Uterus (tissue), 4 donors: ENCODE measurements around the gene ALG1. TPM values are rescaled to one million over a fixed set of nuclear protein-coding genes. Genes with fewer than 3 reads are reported as not detected.

ENCODE experiments used
- DNase-seq, 2 donors: peaks; one replicate each; pipeline ENCODE4 v3.0.0-alpha.2; 2019 to 2020
- H3K27ac ChIP-seq, 2 donors: fragments of 200-600 bp; sonication (generic); 1 replicate in 1 of 2; 2 replicates in 1 of 2; pipeline ENCODE4 v1.5.1; 2016 to 2018
- H3K27me3 ChIP-seq, 2 donors: fragments of 200-600 bp; sonication (generic); one replicate each; pipeline ENCODE4 v1.5.1; 2018 to 2019; ENCODE audit warnings: control low read depth in 1 of 2
- H3K36me3 ChIP-seq, 2 donors: fragments of 200-600 bp; sonication (generic); one replicate each; pipeline ENCODE4 v1.5.1; 2019; ENCODE audit warnings: control low read depth in 1 of 2
- H3K4me1 ChIP-seq, 2 donors: fragments of 200-600 bp; sonication (generic); one replicate each; pipeline ENCODE4 v1.5.1; 2018 to 2019; ENCODE audit warnings: control low read depth in 1 of 2
- H3K4me3 ChIP-seq, 2 donors: fragments of 200-600 bp; sonication (generic); 1 replicate in 1 of 2; 2 replicates in 1 of 2; pipeline ENCODE4 v1.5.1; 2018 to 2019; ENCODE audit warnings: mild to moderate bottlenecking in 1 of 2
- H3K9me3 ChIP-seq, 2 donors: fragments of 200-600 bp; sonication (generic); one replicate each; pipeline ENCODE4 v1.5.1; 2019; ENCODE audit warnings: control low read depth in 1 of 2
- POLR2A ChIP-seq, 2 donors: fragments of 450-650 bp; IDR thresholded peaks; one replicate each; pipeline ENCODE4 v1.6.1; 2016; ENCODE audit warnings: antibody characterized with exemption in 2 of 2, mild to moderate bottlenecking in 1 of 2, moderate library complexity in 1 of 2
- intact Hi-C: fragments of 100-400 bp; cut with DNase I; formaldehyde crosslinking; loops from one replicate; pipeline ENCODE4 v1.15.1; 2023; ENCODE audit warnings: low total_unique reads
- total RNA-seq, 4 donors: library from RNA; depleted of rRNA in 3 of 4; stranded (reverse); fragments of >200 nt in 3 of 4; gene quantifications; one replicate each; pipeline versions ENCODE4 v1.1.0 to v1.2.4, GENCODE V29; 2014 to 2023
- TF ChIP-seq, protein P1 (sequence below), 4 experiments: fragments of 200-600 bp in 2 of 4; fragments of 450-650 bp in 2 of 4; sonication (generic) in 2 of 4; IDR thresholded peaks; one replicate each; pipeline ENCODE4 v1.5.1; 2016 to 2019; ENCODE audit warnings: antibody characterized with exemption in 4 of 4, mild to moderate bottlenecking in 2 of 4, moderate library complexity in 1 of 4
- donor health status: DM: yes; HTN: yes; CAD: no.

ALG1 gene
- total RNA-seq, 4 donors from 2014 or later, result 4.7 to 21.3 (median 10.9) TPM

DNA sequence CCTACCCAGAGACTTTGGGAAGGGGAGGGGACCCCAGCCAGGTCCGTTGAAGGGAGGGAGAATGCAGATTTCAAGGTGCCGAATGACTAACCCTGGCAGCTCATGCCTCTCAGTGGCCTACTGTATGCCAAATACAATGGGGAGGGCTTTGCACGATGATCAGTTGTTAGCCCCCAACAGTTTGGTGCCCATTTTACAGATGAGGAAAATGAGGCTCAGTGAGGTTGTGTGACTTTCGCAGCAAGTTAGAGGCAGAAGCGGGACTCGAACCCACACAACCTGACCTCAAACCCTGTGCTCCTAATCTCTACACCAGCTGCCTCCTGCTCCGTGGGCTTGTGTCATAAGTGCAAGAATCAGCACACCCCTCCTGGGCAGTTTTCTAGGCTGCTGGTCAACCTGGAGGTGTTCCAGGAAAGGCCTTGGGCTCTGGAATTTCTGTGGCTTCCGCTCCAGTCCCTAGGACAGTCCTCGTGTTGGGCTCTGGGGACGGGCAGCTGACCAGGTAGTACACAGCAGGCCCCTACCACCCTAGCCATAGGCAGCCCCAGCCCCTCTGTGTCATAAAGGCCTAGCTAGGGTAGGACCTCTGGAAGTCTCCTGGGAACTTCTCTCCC is 26.0 kb upstream of the ALG1 start:
- Histone ChIP-seq H3K36me3 (no peaks in the 10 kb centered on the region), H3K27me3 (no peaks in the 10 kb centered on the region), H3K4me1 (no peaks in the 10 kb centered on the region), H3K27ac (no peak overlapping the region), H3K4me3 (no peak overlapping the region), H3K9me3 (no peaks in the 10 kb centered on the region)
- intact Hi-C loops, result no loop called here
- no peak for TF ChIP-seq POLR2A (IDR thresholded peaks at IDR 0.05)
- TF ChIP-seq, protein P1, sequence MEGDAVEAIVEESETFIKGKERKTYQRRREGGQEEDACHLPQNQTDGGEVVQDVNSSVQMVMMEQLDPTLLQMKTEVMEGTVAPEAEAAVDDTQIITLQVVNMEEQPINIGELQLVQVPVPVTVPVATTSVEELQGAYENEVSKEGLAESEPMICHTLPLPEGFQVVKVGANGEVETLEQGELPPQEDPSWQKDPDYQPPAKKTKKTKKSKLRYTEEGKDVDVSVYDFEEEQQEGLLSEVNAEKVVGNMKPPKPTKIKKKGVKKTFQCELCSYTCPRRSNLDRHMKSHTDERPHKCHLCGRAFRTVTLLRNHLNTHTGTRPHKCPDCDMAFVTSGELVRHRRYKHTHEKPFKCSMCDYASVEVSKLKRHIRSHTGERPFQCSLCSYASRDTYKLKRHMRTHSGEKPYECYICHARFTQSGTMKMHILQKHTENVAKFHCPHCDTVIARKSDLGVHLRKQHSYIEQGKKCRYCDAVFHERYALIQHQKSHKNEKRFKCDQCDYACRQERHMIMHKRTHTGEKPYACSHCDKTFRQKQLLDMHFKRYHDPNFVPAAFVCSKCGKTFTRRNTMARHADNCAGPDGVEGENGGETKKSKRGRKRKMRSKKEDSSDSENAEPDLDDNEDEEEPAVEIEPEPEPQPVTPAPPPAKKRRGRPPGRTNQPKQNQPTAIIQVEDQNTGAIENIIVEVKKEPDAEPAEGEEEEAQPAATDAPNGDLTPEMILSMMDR (IDR thresholded peaks at IDR 0.05), result no peak
- DNase-seq, result no peak

DNA sequence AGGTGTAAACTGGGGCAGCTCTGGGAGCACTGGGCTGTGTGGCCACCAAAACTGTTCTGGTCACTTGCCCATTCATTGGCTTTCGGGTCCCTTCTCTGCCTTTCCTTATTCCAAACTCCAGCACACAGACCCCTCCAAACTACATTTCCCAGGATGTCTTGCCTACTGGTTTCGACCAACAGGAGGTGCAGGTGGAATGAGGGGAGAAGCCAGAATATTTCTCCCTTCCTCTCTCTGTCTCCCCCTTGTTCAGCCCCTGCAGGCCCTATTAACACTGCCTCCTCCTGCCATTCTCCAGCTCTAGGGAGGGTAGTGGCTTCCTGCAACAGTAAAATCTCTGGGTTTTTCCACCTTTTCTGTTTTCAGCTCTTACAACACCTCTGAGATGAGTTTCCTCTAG is 24.7 kb upstream of the ALG1 start:
- Histone ChIP-seq H3K4me3 (no peak overlapping the region), H3K9me3 (no peaks in the 10 kb centered on the region), H3K27me3 (no peaks in the 10 kb centered on the region), H3K4me1 (no peaks in the 10 kb centered on the region), H3K36me3 (no peaks in the 10 kb centered on the region), H3K27ac (no peak overlapping the region)
- no peak for DNase-seq
- TF ChIP-seq POLR2A (IDR thresholded peaks at IDR 0.05), result no peak
- TF ChIP-seq, protein P1 (IDR thresholded peaks at IDR 0.05), result no peak
- intact Hi-C loops, result no loop called here

DNA sequence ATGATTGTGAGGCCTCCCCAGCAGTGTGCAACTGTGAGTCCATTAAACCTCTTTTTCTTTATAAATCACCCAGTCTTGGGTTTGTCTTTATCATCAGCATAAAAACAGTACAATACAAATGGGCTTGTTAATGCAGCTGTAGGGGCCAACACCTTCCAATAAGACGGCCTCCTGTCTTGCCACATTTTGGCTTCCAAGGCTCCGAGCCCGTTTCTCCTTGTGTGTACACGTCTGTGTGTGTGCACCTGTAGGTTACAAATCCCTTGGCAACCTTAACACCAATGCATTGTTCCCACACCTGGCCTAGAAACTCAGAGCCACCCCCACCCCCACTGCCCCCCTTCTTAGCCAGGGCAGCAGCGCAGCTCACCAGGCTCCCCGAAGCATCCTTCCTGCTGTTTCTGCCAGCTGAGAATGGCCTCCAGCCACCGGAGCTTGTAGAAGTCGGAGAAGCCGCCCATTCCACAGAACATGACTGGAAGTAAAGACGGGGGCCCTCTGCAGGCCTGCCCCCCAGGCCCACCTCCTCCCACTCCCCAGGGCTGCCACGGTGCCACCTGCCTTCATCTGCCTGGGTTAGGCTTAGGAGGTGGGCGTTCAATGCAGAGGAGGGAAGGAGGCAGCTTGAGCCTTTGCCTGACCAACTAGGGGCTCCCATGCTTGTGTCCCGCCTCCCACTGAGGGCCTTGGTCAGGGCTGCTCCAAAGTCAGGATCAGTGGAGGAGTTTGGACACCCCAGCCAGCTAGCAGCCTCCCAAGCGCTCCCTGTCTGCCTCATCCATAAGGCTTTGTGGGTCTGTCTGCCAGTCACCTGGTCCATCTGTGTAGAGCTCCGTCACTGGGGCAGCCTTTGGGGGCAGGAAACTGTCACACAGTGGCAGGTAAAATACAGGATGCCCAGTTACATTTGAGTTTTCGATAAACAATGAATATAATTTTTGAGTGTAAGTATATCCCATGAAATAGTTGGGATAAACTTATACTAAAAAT is 16.5 kb upstream of the ALG1 start:
- intact Hi-C loops, result no loop called here
- no peaks in the 10 kb centered on the region for H3K4me1 ChIP-seq
- H3K9me3 ChIP-seq, result no peaks in the 10 kb centered on the region
- no peaks in the 10 kb centered on the region for H3K27me3 ChIP-seq
- TF ChIP-seq POLR2A (IDR thresholded peaks at IDR 0.05), result no peak
- TF ChIP-seq, protein P1 (IDR thresholded peaks at IDR 0.05), result no peak
- H3K27ac ChIP-seq, result no peak overlapping the region
- H3K4me3 ChIP-seq, result no peak overlapping the region
- no peak for DNase-seq
- H3K36me3 ChIP-seq, result no peaks in the 10 kb centered on the region

DNA sequence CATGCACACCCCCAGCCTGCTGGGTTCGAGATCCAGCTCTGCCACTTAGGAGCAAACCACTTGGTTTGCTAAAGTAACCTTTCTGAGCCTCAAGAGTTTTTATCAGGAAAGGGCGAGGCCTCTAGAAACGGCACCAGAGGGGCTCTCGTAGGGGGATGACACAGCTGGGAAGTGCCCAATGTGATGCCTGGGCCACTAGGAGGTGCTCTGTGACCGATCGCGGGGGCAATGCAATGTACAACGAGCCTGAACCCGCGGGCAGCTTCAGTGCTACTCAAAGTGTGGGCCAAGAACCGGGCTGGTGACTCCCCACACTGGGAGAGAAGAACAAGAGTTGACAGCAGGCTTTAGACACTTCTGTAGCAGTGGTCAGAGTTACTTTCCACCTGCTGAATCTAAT is 15.3 kb upstream of the ALG1 start:
- H3K4me1 ChIP-seq, result no peaks in the 10 kb centered on the region
- intact Hi-C loops, result no loop called here
- DNase-seq, result no peak
- no peak overlapping the region for H3K4me3 ChIP-seq
- H3K27ac ChIP-seq, result no peak overlapping the region
- TF ChIP-seq POLR2A (IDR thresholded peaks at IDR 0.05), result no peak
- TF ChIP-seq, protein P1 (IDR thresholded peaks at IDR 0.05), result no peak
- H3K9me3 ChIP-seq, result no peaks in the 10 kb centered on the region
- no peaks in the 10 kb centered on the region for H3K27me3 ChIP-seq
- no peaks in the 10 kb centered on the region for H3K36me3 ChIP-seq

DNA sequence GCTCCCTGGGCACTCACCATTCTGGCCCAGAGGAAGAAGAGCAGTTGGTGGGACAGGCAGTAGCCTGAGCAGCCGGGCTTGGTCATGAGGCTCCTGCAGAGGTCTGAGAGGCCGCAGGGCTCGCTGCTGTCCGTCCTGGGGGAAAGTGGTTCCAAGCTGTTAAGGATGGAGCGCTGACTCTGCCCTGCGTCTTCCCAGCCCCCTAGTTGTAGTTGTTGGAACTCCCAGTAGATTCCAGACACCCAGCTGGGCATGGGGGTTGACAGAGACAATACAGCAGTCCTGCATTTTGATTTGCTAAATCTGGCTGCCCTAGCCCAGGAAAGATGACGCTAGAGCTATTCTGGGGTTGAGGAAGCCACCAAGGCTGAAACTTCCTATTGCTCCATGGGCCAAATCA is 13.2 kb upstream of the ALG1 start:
- H3K4me3 ChIP-seq, result no peak overlapping the region
- no peak overlapping the region for H3K27ac ChIP-seq
- H3K36me3 ChIP-seq, result no peaks in the 10 kb centered on the region
- no peaks in the 10 kb centered on the region for H3K27me3 ChIP-seq
- no peak for DNase-seq
- intact Hi-C loops, result no loop called here
- TF ChIP-seq POLR2A (IDR thresholded peaks at IDR 0.05), result no peak
- TF ChIP-seq, protein P1 (IDR thresholded peaks at IDR 0.05), result no peak
- no peaks in the 10 kb centered on the region for H3K9me3 ChIP-seq
- H3K4me1 ChIP-seq, result no peaks in the 10 kb centered on the region
